NCI-H128 (cell line): Measurements from ENCODE around the gene CAMSAP1.

ENCODE experiments used
- DNase-seq: peaks from one replicate; lab custom pipeline; 2025; ENCODE audit not compliant: unreplicated experiment; lab: John Stamatoyannopoulos, UW

Gene CAMSAP1

DNA sequence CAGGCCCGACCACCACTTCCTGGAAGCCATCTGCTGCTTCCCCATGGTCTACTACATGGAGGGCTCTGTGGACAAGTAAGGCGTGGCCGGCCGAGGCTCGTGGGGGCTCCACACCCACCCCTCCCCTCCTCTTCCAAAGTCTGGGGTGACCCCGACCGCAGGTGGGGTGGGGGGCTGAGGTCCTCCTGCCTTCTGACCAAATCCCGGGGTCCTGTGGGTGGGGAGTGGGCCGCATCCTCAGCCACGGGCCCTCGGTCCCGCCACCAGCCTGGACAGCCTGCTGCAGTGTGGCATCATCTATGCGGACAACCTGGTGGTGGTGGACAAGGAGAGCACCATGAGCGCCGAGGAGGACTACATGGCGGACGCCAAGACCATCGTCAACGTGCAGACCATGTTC is 128.9 kb downstream of the CAMSAP1 start:
- DNase-seq: no peak

DNA sequence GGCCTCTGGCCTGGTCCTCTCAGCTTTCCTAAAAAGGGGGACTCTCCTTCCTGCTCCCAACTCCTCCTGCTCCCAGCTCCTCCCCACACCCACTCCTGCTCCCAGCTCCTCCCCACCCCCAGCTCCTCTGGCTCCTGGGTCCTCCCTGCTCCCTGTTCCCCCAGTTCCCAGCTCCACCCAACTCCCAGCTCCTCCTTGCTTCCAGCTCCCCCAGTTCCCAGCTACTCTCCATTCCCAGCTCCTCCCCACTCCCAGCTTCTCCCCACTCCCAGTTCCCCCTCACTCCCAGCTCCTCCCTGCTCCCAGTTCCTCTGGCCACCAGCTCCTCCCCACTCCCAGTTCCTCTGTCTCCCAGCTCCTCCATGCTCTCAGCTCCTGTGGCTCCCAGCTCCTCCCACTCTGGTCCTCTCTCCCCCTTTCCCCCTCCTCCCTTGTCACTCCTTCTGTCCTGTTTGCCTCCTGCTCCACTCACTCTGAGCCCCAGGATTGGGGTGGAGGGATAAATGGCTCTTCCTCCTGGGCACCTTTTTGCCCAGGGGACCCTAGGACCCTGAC is 129.6 kb downstream of the CAMSAP1 start:
- DNase-seq: no peak

- no peak for DNase-seq
These were observed 130.3 kb downstream of the CAMSAP1 start for GRCh38 chr9:135776893-135777622.

DNA sequence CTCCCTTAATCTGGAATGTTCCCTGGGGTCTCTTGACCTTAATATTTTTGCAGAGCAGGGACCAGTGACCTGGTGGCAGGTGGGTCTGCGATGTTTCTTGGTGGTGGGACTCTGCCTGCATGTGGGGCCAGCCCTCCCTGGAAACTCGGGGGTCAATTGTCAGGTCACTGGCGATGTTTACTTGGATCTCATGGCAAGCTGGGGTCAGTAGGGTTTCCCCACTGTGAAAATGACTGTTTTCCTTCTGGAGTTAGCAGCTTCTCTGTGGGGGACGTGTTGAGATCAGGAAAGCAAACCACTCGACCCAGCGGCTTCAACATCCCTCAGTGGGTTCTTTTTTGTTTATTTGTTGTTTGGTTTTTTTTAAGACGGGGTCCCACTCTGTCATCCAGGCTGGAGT is 131.4 kb downstream of the CAMSAP1 start:
- no peak for DNase-seq

- no peak for DNase-seq
These were observed 132.4 kb downstream of the CAMSAP1 start for GRCh38 chr9:135774794-135775525.

- no peak for DNase-seq
These were observed 133.1 kb downstream of the CAMSAP1 start for GRCh38 chr9:135774239-135774747.

DNA sequence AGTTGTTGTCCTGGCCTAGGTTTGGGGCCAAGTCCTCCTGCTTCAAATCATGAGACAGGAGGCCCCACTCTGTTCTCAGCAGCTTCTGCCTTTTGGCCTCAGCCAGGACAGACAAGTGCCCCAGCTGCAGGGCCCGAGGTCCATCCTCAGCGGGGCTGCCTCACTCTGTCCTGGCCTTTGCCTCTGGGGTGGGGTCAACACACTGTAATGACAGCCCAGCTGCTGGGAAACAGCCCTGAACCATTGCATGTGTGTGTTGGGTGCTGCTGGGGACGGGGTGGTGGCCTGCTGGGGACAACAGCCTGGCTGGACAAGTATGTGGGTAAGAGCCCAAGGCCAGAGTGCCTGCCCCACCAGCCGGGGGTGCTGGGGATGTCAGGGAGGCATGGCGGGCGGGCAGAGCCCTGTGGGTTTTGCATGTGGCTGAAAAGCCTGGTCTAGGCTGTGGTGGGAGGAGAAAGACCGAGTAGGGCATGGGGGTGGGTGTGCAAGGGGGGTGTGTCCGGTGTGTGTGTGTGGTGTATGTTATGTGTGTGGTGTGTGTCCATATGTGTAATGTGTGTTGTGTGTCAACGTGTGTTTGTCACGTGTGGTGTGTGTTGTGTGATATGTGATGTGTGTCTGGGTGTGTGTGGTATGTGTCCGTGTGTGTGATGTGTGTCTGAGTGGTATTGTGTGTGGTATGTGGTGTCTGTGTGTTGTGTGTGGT is 133.7 kb downstream of the CAMSAP1 start:
- DNase-seq: no peak

DNA sequence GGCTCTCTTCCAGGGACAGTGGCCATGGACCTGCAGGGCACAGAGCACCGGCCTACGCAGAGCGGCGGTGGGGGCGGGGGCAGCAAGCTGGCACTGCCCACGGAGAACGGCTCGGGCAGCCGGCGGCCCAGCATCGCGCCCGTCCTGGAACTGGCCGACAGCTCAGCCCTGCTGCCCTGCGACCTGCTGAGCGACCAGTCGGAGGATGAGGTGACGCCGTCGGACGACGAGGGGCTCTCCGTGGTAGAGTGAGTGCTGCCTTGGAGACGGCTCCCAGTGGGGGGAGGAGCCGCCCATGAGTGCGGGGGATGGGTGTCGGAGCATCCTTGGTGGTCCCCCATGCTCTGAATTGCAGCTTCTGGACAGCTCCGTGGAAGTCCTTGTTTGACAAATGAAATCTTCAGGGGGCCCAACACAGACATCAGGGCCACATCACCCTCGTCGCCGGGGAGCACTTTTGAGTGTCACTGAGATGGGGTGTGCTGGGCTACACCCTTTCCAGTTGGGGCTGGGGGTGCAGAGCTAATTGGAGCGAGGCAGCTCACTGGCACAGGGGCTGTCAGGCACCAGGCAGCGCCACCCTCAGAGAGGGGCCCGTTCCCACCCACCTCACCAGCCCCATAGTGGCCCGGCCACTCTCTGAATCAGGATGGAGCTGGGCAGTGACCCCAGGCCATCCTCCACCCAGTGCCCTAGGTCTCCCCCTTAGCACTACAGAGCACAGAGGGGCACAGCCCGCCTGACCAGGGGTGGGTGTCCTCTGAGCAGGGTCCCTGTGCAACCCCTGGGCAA is 134.4 kb downstream of the CAMSAP1 start:
- no peak for DNase-seq

- DNase-seq: no peak
These were observed 135.2 kb downstream of the CAMSAP1 start for GRCh38 chr9:135772056-135772646.

GRCh38 chr9:135771401-135772051 is 135.8 kb downstream of the CAMSAP1 start:
- DNase-seq: no peak

DNA sequence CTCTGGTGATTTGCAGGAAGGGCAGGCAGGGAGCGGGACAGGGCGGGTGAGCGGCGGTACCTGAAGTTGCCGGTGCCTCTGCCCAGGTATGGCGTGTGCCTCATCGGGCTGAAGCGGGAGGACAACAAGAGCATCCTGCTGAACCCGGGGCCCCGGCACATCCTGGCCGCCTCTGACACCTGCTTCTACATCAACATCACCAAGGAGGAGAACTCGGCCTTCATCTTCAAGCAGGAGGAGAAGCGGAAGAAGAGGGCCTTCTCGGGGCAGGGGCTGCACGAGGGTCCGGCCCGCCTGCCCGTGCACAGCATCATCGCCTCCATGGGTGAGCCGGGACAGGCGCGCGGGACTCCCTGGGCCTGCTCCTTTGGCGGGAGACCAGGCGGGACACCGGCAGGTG is 136.6 kb downstream of the CAMSAP1 start:
- DNase-seq: no peak

DNA sequence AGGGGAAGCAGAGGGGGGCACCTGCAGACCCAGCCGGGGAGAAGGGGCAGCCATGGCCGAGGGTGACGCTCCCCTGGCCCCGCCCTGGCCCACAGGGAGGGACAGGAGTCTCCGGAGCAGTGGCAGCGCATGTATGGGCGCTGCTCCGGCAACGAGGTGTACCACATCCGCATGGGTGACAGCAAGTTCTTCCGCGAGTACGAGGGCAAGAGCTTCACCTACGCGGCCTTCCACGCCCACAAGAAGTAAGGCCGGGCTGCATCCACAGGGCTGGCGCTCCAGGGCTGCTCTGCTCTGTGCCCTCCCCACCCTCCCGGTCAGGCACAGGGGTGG is 137.2 kb downstream of the CAMSAP1 start:
- no peak for DNase-seq

- DNase-seq: no peak
These were observed 137.7 kb downstream of the CAMSAP1 start for GRCh38 chr9:135769489-135770202.

DNA sequence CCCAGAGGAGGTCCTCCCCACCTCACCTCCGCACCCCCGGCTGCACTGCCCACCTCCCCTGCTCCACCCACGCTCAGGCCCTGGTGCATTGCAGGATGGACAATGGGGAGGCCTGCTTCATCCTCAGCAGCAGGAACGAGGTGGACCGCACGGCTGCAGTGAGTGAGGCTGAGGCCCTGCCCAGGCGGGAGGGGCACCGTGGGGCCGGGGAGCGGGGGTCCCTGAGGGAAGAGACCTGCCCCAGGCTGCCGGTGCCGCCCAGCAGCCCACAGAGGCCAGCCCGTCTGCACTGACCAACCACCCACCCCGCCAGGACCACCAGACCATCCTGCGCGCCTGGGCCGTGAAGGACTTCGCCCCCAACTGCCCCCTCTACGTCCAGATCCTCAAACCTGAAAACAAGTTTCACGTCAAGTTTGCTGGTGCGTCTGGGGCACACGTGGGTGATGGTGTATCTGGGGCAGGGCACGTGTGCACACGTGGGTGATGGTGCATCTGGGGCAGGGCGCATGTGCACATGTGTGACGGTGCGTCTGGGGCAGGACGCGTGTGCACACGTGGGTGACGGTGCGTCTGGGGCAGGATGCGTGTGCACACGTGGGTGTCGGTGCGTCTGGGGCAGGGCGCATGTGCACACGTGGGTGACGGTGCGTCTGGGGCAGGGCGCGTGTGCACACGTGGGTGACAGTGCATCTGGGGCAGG is 138.7 kb downstream of the CAMSAP1 start:
- no peak for DNase-seq

DNA sequence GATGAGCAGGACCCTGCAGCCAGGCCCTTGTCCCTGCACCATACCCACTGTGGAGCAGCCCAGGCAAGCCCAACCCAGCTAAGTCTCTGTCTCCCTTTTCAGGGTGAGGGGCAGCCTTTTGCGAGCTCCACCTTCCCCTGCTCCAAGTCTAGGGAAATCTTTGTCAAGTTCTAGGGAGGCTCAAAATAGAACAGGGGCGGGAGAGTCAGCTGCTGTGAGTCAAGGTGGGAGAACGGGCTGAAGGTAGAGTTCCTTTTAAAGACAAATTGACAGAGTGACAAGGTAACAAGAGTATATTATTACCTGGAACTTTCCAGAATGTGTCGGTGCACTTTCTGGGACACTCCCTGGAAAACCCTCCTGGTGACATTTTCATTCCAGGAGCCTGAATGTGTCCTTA is 140.6 kb downstream of the CAMSAP1 start:
- DNase-seq: no peak

DNA sequence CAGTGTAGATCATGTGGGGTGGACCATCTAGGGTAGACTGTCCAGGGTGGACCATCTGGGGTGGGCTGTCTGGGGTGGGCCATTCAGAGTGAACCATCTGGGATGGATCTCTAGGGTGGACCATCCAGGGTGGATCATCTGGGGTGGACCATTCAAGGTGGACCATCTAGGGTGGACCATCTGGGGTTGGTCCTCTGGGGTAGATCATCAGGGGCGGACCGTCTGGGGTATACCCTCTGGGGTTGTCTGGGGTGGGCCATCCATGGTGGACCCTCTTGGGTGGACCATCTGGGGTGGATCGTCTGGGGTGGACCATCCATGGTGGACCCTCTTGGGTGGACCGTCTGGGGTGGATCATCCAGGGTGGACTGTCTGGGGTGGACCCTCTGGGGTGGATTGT is 141.1 kb downstream of the CAMSAP1 start:
- DNase-seq: no peak

GRCh38 chr9:135765416-135765815 is 141.9 kb downstream of the CAMSAP1 start:
- no peak for DNase-seq

DNA sequence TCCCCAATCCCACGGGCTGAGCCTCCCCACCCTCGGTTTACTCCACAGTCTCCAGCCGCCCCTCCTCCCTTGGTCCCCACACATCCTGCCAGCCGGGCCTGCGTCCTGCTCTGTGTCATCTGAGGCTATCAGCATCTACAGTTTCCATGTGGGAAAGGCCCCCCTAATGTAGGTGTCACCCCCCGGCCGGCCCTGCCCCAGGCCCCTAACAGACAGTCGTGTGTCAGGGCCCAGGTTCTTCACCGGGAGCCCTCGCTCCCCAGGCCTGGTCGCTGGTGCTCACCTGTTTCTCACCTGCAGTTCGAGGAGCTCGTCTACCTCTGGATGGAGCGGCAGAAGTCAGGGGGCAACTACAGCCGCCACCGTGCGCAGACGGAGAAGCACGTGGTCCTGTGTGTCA is 142.6 kb downstream of the CAMSAP1 start:
- DNase-seq: no peak
